ENCODE results near the gene GDI1.

GDI1 gene

DNA sequence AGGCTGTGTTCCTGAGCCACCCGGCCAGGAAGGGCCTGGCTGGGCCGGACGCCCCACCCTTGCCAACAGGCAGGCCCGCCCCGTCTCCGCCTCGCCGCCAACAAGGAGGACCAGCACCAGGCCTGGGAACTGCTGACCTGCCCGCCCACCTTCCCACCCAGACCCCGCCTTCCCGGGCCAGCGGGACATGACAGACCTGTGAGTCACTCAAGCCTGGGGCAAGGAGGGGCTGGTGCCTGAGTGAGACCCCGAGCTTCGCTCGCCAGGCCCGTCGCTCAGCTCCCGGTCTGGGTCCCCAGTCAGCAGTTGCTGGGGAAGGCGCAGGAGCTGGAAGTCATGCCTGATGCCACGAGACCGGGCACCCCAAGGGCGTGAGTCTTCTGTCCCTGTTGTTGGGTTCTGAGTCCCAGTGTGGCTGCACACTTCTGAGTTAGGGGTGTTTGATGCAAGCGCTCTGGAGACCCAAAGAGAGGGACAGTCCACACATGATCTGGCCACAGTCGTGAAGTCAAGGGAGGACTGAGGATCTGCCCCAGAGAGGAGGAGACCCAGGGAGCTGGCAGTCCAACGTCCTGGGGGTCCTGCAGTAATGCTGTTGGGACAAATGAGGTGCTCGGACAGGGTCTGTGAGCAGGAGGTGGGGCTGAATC, 27.6 kb upstream of the GDI1 start, which contains the start of gene DNASE1L1:
Gene DNASE1L1 (minus strand): TSS at position 33 of the 650 bp plus-strand sequence. CDS start 3,686 bp downstream, outside the sequence.
- DNase-seq: peak; percentile 83

- DNase-seq: peak; percentile 63
Observed at GRCh38 chrX:154411981-154412340, 25.0 kb upstream of the GDI1 start.

GRCh38 chrX:154412468-154412867, 24.5 kb upstream of the GDI1 start:
- peak; percentile 26 for DNase-seq

- DNase-seq: no peak
Observed at GRCh38 chrX:154413142-154413541, 23.8 kb upstream of the GDI1 start.

GRCh38 chrX:154417157-154417556, 19.8 kb upstream of the GDI1 start:
- no peak for DNase-seq

- DNase-seq: no peak
Observed at GRCh38 chrX:154419189-154419588, 17.8 kb upstream of the GDI1 start.

DNA sequence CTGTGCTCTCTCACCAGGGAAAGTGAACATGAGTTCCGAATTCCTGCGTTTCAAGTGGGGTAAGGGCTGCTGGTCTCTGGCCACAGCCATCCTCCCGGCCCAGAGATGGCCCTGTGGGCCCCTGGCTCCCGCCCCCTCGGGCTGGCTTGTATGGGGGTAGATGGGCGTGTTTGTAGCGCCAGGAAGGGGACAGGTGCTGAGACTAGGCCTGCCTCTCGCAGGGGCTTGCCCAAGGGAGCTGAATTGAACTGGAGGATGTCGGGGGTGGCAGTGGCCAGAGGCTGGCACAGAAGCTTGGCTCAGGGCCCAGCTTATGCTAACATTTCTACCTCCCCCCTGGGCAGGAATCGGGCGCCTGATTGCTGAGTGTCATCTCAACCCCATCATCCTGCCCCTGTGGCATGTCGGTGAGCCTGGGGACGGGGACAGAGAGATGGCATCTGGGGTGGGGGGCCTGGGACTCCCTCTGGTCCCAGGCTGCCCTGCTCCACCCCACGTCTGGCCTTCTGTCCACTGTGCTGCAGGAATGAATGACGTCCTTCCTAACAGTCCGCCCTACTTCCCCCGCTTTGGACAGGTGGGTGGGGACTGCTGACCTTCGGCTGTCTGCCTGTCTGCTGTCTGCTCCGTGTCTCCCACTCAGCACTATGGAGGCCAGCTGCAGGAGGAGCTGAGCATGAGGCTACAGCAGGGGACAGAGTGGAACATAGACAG, 17.1 kb upstream of the GDI1 start:
- DNase-seq: no peak

DNA sequence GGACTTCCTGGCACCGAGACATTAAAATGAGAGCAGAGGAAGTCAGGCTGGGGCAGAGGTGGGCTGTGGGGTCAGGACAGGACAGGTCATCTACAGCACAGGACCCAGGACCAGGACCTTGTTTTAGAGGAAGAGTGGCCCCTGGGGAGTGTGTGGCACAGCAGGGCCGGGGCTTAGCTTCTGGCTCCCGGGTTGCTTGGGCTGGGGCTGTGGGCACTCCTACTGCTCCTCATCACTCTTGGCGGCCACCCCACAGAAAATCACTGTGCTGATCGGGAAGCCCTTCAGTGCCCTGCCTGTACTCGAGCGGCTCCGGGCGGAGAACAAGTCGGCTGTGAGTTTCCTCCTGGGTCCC, 16.6 kb upstream of the GDI1 start:
- no peak for DNase-seq

DNA sequence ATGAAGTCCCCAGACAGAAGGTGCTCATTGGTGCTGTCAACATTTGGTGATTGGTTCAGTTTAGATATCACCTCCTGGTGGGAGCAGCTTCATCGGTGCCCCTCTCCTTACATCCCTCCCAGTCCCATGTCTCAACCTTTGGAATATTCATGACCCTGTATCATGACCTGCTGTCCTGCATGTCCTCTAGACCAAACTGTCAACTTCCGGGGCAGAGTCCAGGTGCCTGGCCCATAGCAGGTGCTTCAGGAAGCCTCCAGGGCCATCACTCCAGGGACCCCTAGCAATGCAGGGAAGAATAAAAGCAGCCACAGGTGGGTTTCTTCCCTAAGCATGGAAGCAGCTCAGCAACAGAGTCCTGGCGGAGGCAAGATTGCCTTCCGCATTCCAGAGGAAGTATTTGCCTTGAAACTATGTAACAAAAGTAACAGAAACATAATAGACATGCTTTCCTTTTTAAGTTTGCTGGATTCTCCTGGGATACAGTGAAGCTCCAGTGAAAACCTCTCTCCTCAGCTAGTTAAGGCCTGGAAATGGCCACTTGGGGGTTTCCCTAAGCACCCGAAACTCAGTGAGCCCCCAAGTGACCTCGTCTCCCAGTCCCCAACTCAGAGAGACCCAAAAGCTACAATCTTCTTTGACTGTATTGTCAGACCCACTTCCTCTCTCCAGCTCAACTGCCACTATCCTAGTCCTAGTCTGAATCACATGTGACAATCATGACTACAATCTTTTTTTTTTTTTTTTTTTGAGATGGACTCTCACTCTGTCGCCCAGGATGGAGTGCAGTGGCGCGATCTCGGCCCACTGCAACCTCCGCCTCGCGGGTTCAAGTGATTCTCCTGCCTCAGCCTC, 9.8 kb upstream of the GDI1 start:
- peak; percentile 16 for DNase-seq

DNA sequence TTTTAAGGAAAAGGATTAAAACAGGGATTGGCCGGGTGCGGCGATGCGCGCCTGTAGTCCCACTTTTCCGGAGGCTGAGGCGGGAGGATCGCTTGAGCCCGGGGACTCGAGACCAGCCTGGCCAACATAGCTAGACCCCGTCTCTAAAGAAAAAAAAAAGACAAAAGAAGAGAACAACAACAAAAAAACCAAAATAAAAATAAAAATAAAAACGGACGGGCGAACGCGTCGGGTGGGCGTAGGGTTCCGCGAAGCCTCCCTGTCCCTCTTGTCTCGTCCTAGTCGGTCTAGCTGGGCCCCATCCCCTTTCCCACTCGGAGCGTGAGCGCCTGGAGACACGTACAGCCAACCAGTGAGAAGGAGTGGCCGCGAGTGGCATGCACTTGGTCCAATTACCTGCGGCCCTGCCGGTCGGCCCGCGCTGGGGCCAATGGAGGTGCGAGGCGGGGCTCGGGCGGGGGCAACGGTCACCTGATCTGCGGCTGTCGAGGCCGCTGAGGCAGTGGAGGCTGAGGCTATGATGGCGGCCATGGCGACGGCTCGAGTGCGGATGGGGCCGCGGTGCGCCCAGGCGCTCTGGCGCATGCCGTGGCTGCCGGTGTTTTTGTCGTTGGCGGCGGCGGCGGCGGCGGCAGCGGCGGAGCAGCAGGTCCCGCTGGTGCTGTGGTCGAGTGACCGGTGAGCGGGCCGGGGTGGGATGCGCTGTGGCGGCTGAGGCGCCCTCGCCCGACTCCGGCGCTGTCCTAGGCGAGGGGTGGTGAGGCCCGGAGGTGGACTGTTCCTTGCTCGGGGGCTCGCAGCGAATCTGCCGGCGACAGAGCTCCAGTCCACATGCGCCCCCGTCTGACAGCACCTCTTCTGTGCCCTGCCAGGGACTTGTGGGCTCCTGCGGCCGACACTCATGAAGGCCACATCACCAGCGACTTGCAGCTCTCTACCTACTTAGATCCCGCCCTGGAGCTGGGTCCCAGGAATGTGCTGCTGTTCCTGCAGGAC, 8.5 kb upstream of the GDI1 start, which contains the start of gene ATP6AP1:
Gene ATP6AP1 (plus strand): TSS at position 502 of the 996 bp plus-strand sequence. CDS start 16 bp downstream, at position 518.
- peak; percentile 92 for DNase-seq

DNA sequence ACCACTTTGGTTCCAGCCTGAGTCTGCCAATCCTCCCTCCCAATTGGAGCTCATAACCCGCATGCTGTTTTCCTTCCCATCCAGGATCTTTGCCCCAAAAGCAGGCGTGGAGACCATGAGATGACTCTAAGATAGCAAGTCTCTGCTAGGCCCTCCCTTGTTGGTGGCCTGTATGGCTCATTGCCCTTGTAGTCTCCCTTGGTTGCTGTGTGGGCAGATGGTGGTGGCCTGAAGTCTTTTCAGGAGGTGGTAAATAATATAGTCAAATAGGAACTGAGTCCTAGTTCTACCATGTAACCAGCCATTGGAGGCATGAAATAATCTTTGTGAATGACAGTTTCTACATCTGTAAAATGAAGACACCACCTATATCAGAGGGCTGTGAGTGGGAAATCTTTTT, 7.2 kb upstream of the GDI1 start:
- no peak for DNase-seq

DNA sequence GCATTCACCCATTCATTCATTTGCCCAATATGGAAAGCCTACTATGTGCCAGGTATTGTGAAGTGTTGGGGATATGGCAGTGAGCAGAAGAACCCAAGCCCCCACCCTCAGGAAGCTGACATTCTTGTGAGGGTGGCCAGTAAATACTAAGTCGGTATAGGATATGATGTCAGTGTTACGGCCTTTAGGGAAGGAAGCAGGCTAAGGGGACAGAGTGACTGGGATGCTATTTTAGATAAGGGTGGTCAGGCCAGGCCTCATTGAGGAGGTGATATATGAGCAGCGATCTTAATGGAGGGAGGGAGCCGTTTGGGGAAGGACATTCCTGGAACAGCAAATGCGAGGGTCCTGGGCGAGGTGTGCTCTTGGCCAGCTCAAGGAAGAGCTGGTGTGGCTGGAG, 6.5 kb upstream of the GDI1 start:
- DNase-seq: no peak

- DNase-seq: no peak
Observed at GRCh38 chrX:154430916-154431315, 6.0 kb upstream of the GDI1 start.

GRCh38 chrX:154431341-154431740, 5.6 kb upstream of the GDI1 start:
- DNase-seq: no peak

DNA sequence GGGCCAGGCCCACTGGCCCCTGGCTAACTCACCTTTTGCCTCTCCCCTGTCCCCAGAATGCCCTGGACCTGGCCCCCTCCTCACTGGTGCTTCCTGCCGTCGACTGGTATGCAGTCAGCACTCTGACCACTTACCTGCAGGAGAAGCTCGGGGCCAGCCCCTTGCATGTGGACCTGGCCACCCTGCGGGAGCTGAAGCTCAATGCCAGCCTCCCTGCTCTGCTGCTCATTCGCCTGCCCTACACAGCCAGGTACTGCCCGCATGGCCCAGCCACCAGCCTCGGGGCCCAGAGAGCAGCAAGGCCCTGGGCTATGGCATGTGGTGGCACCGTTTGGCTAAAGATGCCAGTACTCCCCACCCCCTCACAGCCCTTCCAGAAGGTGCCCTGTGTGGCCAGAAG, 4.7 kb upstream of the GDI1 start:
- DNase-seq: no peak

DNA sequence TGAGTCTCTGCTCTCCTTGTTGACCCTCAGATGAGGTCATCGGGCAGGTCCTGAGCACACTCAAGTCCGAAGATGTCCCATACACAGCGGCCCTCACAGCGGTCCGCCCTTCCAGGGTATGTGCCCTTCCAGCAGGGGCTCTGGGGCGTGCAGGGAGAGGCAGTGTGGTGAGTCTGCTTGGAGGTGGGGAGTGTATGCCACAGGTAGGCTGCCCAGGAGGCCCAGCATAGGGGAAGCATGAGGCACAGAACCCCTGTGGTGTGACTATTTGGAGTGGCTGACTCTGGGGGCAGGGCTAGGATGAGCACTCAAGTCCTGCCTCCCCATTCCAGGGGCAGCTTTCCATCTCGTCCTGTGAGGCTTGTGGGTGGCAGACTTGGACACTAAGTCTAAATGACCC, 3.3 kb upstream of the GDI1 start:
- no peak for DNase-seq

GRCh38 chrX:154434394-154435168, 2.4 kb upstream of the GDI1 start:
- DNase-seq: no peak

DNA sequence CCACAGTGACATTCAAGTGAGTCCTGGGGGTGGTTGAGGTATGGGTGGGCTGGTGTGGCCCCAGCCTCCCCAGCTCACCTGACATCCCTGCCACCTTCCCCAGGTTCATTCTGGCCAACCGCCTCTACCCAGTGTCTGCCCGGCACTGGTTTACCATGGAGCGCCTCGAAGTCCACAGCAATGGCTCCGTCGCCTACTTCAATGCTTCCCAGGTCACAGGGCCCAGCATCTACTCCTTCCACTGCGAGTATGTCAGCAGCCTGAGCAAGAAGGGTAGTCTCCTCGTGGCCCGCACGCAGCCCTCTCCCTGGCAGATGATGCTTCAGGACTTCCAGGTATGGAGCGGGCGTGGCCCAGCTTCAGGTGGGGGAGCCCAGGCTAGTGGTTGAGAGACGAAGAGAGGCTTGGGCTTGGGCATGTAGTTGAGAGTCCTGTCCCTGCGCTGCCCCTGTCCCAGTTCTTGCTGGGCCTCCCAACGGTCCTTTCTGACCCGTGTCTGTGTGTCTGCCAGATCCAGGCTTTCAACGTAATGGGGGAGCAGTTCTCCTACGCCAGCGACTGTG, 1.7 kb upstream of the GDI1 start:
- DNase-seq: no peak

DNA sequence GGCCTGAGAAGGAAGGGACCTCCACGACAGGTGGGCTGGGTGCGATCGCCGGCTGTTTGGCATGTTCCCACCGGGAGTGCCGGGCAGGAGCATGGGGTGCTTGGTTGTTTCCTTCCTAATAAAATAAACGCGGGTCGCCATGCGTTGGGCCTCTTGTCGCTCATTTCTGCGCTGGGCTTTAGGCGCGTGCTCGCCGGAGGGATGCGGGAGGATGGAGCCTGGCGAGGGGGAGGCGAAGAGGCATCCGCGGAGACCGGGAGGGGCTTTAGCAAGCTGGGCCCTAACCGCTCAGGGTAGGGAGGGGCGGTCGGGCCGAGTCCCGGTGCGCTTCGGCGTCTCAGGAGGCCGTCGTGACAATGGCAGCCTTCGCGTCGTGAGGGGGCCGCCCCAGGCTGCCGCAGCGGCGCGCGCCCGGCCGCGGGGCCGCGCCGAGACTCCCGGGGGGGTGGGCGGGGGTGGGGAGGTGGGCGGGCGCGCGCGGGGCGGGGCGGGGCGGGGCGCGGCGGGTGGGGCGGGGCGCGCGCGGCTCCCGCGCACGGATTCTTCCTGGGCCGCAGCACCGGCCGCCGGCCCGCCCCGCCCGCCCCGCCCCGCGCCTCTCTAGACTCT, 476 bp upstream of the GDI1 start:
- DNase-seq: no peak

GRCh38 chrX:154437971-154438893, 1.3 kb downstream of the GDI1 start:
- DNase-seq: no peak
